K562 (cell line): ENCODE measurements around the gene ACADL. TPM values are rescaled to one million over a fixed set of nuclear protein-coding genes. Genes with fewer than 3 reads are reported as not detected.

Experiments
- ATAC-seq: fragments of 200-7000 bp; cut with Tn5 transposase; 3 replicates; pipeline ENCODE4 v1.9.1; 2020; ENCODE audit warnings: moderate library complexity
- BruUV-seq: library from RNA; stranded (reverse); fragments of 400-500 nt; replicated peaks from 2 replicates; lab custom pipeline; 2021; lab: Mats Ljungman, UMichigan
- CTCF ChIA-PET: fragments of 300-600 bp; formaldehyde crosslinking; extraction: SDS; loops from one replicate; lab custom pipeline; 2021; ENCODE audit warnings: low intra/inter-chr PET ratio; lab: Yijun Ruan, JAX
- POLR2A ChIA-PET: fragments of 300-600, 350-650 bp; sonication (Branson Sonifier 250); formaldehyde crosslinking; extraction: SDS; loops from one replicate; lab custom pipeline; 2021; ENCODE audit warnings: antibody characterized with exemption, inconsistent platforms; lab: Yijun Ruan, JAX
- DNase-seq, 4 experiments: peaks; one replicate each; pipeline versions ENCODE4 v3.0.0 to v3.0.0-alpha.2; 2011 to 2018; ENCODE audit warnings: low spot score in 3 of 4, mixed read lengths in 3 of 4; ENCODE audit errors: extremely low read depth in 1 of 4
- FAIRE-seq: peaks from 2 replicates; lab custom pipeline; 2011; peaks lifted over from hg19 to GRCh38; lab: Jason Lieb, UNC
- H2AFZ ChIP-seq: 2 replicates; pipeline ENCODE4 v1.6.0; 2011; ENCODE audit warnings: low read depth, low read length, control low read depth, inconsistent platforms
- H3K27ac ChIP-seq: fragments of 200-600 bp; 3 replicates; pipeline ENCODE4 v1.8.0; 2011; ENCODE audit warnings: low read depth, mild to moderate bottlenecking, control low read depth, inconsistent platforms, low read length, moderate library complexity, mixed read lengths; ENCODE audit errors: extremely low read depth
- H3K27me3 ChIP-seq, 2 experiments: fragments of 300-600 bp in 1 of 2; 2 replicates in 1 of 2; 3 replicates in 1 of 2; pipeline versions ENCODE4 v1.6.0 to v1.8.0; 2011; ENCODE audit warnings: inconsistent platforms in 2 of 2, low read length in 2 of 2, mild to moderate bottlenecking in 1 of 2, mixed read lengths in 1 of 2, moderate library complexity in 1 of 2; ENCODE audit not compliant: control insufficient read depth in 2 of 2, insufficient read depth in 2 of 2
- H3K36me3 ChIP-seq: fragments of 300-600 bp; 3 replicates; pipeline ENCODE4 v1.8.0; 2011; ENCODE audit warnings: mild to moderate bottlenecking, low read length, inconsistent platforms; ENCODE audit not compliant: control insufficient read depth, insufficient read depth
- H3K4me1 ChIP-seq, 2 experiments: fragments of 200-600 bp in 1 of 2; replicated peaks in 1 of 2; 2 replicates in 1 of 2; 3 replicates in 1 of 2; pipeline versions ENCODE4 v1.5.1 to v1.8.0; 2011; ENCODE audit warnings: inconsistent platforms in 2 of 2, low read length in 2 of 2, mild to moderate bottlenecking in 1 of 2, mixed read lengths in 1 of 2, moderate library complexity in 1 of 2; ENCODE audit not compliant: control insufficient read depth in 2 of 2, insufficient read depth in 2 of 2
- H3K4me2 ChIP-seq: 2 replicates; pipeline ENCODE4 v1.6.1; 2011; ENCODE audit warnings: low read length, control low read depth, inconsistent platforms, mixed read lengths; ENCODE audit not compliant: insufficient read depth
- H3K4me3 ChIP-seq: fragments of 200-600 bp; sonication (generic), shearing (Covaris generic); 2 replicates; pipeline ENCODE4 v1.5.1; 2016; ENCODE audit warnings: control low read depth, inconsistent platforms
- H3K79me2 ChIP-seq: fragments of 200-600 bp; 3 replicates; pipeline ENCODE4 v1.8.0; 2011; ENCODE audit warnings: low read length, inconsistent platforms; ENCODE audit not compliant: control insufficient read depth, insufficient read depth
- H3K9ac ChIP-seq, 2 experiments: 2 replicates each; pipeline versions ENCODE4 v1.6.0 to v1.6.1; 2011; ENCODE audit warnings: low read depth in 2 of 2, low read length in 2 of 2, control low read depth in 1 of 2, inconsistent platforms in 1 of 2, mild to moderate bottlenecking in 1 of 2, mixed read lengths in 1 of 2; ENCODE audit not compliant: insufficient read depth in 1 of 2
- H3K9me1 ChIP-seq: one replicate; pipeline ENCODE4 v1.6.0; 2011; ENCODE audit warnings: inconsistent platforms, mild to moderate bottlenecking, low read length, moderate library complexity; ENCODE audit not compliant: control insufficient read depth, insufficient read depth
- H3K9me3 ChIP-seq: replicated peaks from 2 replicates; pipeline ENCODE4 v1.5.1; 2011; ENCODE audit warnings: low read depth, low read length, inconsistent platforms; ENCODE audit not compliant: control insufficient read depth, insufficient read depth
- H4K20me1 ChIP-seq: replicated peaks from 2 replicates; pipeline ENCODE4 v1.6.1; 2011; ENCODE audit warnings: low read length, inconsistent platforms, mixed read lengths; ENCODE audit not compliant: control insufficient read depth, insufficient read depth
- FOXP1 ChIP-seq: sonication (generic); formaldehyde crosslinking; IDR thresholded peaks from 2 replicates; pipeline ENCODE4 v1.8.0; 2022; ENCODE audit warnings: mild to moderate bottlenecking, missing genetic modification reagents
- SIRT6 ChIP-seq: IDR thresholded peaks from one replicate; pipeline ENCODE4 v1.6.1; 2012; ENCODE audit warnings: low read depth, mild to moderate bottlenecking, control low read depth, inconsistent platforms, low read length, moderate library complexity
- ZNF146 ChIP-seq: IDR thresholded peaks from one replicate; pipeline ENCODE4 v1.6.1; 2018; ENCODE audit warnings: missing compliant biosample characterization; ENCODE audit not compliant: unreplicated experiment
- WGBS: fragments of 100-300 bp; shearing (Covaris generic); methylation state at CpG from one replicate; pipeline ENCODE4 v1.1.6; 2016; ENCODE audit warnings: low coverage, mixed read lengths; ENCODE audit not compliant: insufficient coverage; ENCODE audit errors: missing lambda C conversion rate; 5-methylcytosine and 5-hydroxymethylcytosine counted together
- in situ Hi-C: fragments of 300-500 bp; cut with MboI; formaldehyde crosslinking; loops from 4 replicates; pipeline ENCODE4 v1.15.0; 2018; ENCODE audit warnings: inconsistent platforms, mixed read lengths
- intact Hi-C: fragments of 100-400 bp; cut with micrococcal nuclease; formaldehyde crosslinking; loops from 2 replicates; pipeline ENCODE4 v1.14.2; 2022
- polyA plus RNA-seq, 8 experiments: library from polyadenylated mRNA; depleted of rRNA in 4 of 8; stranded (reverse) in 5 of 8; unstranded in 3 of 8; fragments of >200 nt; fragmentation: Nextera tagmentation in 2 of 8; fragmentation: Illumina TruSeq in 1 of 8; extraction: Ambion mirVana in 2 of 8; extraction: Trizol in 1 of 8; gene quantifications; 2 replicates each; pipeline versions ENCODE4 v1.2.1 to v1.2.3, GENCODE V29; 2011 to 2014; ENCODE audit warnings: inconsistent platforms in 1 of 8, missing spikeins in 1 of 8
- total RNA-seq, 7 experiments: library from RNA; depleted of rRNA in 6 of 7; stranded (reverse); fragments of >200 nt in 6 of 7; fragmentation: Illumina TruSeq in 2 of 7; extraction: Trizol in 2 of 7; gene quantifications; 2 replicates each; pipeline versions ENCODE4 v1.2.1 to v1.2.3, GENCODE V29; 2011 to 2021; ENCODE audit warnings: low replicate concordance in 1 of 7
- TF ChIP-seq, protein P1 (sequence below): fragments of 450-650 bp; IDR thresholded peaks from 2 replicates; pipeline ENCODE4 v1.6.1; 2017; ENCODE audit warnings: mild to moderate bottlenecking, moderate library complexity

ACADL gene
- total and polyA plus RNA-seq, 9 of the 15 experiments (the other 6 are each of a cell fraction or from before 2014, with no cell fraction given) = 0.07 TPM; not detected in 8

DNA sequence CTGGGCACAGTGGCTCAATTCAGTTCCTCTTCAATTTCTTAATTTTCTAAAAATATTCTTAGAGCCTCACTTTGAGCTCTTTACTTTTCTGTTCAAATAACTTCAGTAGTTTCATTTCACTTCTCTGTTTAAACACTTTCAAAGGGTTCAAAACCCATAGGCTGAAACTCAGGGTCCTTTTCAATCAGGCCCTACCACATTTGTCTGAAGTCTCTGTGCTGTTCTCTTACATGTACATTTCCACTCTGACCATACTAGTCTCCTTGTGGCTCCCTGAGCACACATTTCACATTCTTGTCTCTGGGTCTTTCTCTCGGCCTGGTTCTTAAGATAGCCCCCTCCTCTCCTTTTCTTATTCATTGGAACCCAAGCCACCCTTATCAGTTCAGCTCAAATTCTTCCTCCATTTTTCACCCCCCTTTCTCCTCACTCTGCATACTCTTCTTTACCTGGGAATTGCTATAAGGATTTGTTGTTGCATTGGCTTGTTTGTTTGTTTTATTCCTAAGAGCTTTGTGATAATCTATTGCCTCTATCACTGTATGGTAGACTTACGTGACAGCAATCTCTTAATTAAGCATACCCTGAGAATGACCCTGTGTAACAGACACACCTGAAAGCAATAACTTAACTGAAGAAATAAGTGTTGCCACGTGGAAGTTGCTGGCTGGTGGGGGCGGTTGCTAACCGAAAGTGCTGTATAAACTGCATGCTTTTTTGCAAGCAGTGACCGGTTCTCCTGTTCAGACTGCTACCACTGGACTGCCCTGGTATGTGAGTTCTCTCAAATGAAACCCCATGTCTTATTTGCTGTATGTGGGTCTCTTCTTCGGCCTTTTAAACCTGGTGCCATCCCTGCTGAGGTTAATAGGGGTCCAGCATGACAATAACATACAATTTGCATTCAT lies 27.7 kb upstream of the ACADL start (continued):
- TF ChIP-seq, protein P1, sequence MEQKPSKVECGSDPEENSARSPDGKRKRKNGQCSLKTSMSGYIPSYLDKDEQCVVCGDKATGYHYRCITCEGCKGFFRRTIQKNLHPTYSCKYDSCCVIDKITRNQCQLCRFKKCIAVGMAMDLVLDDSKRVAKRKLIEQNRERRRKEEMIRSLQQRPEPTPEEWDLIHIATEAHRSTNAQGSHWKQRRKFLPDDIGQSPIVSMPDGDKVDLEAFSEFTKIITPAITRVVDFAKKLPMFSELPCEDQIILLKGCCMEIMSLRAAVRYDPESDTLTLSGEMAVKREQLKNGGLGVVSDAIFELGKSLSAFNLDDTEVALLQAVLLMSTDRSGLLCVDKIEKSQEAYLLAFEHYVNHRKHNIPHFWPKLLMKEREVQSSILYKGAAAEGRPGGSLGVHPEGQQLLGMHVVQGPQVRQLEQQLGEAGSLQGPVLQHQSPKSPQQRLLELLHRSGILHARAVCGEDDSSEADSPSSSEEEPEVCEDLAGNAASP = no peak

DNA sequence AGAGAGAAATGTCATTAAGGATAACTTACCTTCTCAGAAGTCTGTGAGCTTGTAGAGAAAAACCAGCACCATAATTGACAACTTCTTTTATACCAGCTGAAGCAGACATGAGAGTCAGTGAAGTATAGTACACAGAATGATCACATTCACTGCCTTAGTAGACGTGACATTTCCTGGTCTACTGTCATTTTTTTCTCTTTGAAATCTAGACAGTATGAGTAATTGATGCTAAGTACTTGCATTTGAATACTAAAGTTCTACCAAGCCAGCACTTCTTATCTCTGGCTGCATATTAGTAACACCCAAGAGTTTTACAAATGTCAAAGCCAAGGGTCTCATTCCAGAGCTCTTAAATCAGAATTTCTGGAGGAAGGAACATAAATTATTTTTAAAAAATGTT lies 25.4 kb upstream of the ACADL start:
- Histone ChIP-seq H3K4me3 (no peak overlapping the region), H3K27ac (no peak overlapping the region), H3K9me3 (no peaks in the 10 kb centered on the region), H3K4me1 (no peaks in the 10 kb centered on the region), H3K9me1 (no peaks in the 10 kb centered on the region), H3K36me3 (no peaks in the 10 kb centered on the region), H3K27me3 (no peaks in the 10 kb centered on the region), H3K79me2 (no peaks in the 10 kb centered on the region), H2AFZ (no peak overlapping the region), H3K9ac (no peak overlapping the region), H3K4me2 (no peak overlapping the region), H4K20me1 (no peaks in the 10 kb centered on the region)
- in situ Hi-C loops (no loop called here), intact Hi-C loops (no loop called here)
- BruUV-seq = no TSS peak
- no peak for ATAC-seq
- CTCF ChIA-PET = no interaction called here
- POLR2A ChIA-PET = interaction anchor here (0.6 kb wide), 1 partner anchor 21 kb away, joined by 3 read pairs; no protein-coding TSS in a partner anchor
- FAIRE-seq = no peak
- WGBS = 0% methylated on average over 1 of the region's 1 CpG
- DNase-seq = no peak
- TF ChIP-seq SIRT6 (no peak), ZNF146 (CRISPR knock-in tag) (no peak), FOXP1 (no peak)
